Measurements from ENCODE around the gene ATP6V0A1. TPM values are rescaled to one million over a fixed set of nuclear protein-coding genes. Genes with fewer than 3 reads are reported as not detected.

ATP6V0A1 gene
- total and polyA plus RNA-seq, 12 donors: 42.9 to 126 (median 88.3) TPM

DNA sequence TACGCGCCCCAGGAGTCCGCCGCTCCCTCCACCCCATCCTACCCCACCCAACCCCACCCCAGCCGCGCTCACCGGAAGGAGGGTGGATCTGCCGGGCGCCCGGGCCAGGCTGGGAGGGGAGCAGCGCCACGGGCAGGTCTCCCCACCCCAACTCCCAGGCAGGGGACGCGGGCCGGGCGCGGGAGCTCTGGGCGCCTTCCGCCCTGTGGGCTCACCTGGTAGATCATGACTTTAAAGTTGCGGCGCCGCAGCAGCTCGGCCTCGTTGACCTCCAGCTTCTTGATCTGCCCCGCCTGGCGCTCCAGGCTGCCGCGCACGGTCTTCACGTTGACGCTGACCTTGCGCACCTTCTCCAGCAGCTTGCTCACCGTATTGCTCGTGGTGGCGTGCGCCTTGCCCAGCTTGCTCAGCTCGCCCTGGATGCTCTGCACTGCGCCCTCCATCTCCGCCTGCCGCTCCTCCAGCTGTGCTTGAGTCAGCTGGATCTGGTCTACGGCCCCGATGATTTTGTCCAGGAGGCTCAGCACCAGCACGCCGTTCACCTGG is 36.2 kb upstream of the ATP6V0A1 start:
- peak; percentile 45 to 66 (median 59) for DNase-seq
- intact Hi-C loops (cut with DNase I): loop anchor here in 1 of 2 donors (5.0 kb wide), 1 partner anchor 100 kb away; no protein-coding TSS in a partner anchor
- no peak for TF ChIP-seq POLR2A (IDR thresholded peaks at IDR 0.05)
- TF ChIP-seq, protein P1, sequence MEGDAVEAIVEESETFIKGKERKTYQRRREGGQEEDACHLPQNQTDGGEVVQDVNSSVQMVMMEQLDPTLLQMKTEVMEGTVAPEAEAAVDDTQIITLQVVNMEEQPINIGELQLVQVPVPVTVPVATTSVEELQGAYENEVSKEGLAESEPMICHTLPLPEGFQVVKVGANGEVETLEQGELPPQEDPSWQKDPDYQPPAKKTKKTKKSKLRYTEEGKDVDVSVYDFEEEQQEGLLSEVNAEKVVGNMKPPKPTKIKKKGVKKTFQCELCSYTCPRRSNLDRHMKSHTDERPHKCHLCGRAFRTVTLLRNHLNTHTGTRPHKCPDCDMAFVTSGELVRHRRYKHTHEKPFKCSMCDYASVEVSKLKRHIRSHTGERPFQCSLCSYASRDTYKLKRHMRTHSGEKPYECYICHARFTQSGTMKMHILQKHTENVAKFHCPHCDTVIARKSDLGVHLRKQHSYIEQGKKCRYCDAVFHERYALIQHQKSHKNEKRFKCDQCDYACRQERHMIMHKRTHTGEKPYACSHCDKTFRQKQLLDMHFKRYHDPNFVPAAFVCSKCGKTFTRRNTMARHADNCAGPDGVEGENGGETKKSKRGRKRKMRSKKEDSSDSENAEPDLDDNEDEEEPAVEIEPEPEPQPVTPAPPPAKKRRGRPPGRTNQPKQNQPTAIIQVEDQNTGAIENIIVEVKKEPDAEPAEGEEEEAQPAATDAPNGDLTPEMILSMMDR (IDR thresholded peaks at IDR 0.05): no peak
- 0 to 2% (median 0%) methylated on average over 8 to 44 of the region's 44 CpGs for WGBS, 4 donors
- no peaks in the 10 kb centered on the region for H3K9me3 ChIP-seq (replicated peaks in 1 of 3)
- no peaks in the 10 kb centered on the region for H3K27me3 ChIP-seq
- no peaks in the 10 kb centered on the region for H3K36me3 ChIP-seq (replicated peaks in 1 of 2)
- H3K27ac ChIP-seq: peak overlapping the region; percentile 71 to 96 (median 89)
- H3K4me1 ChIP-seq (replicated peaks in 1 of 2): peaks cover 5 to 7% of the 10 kb centered on the region in 2 donors
- H3K4me3 ChIP-seq: peak overlapping the region; percentile 57 to 88 (median 72)

DNA sequence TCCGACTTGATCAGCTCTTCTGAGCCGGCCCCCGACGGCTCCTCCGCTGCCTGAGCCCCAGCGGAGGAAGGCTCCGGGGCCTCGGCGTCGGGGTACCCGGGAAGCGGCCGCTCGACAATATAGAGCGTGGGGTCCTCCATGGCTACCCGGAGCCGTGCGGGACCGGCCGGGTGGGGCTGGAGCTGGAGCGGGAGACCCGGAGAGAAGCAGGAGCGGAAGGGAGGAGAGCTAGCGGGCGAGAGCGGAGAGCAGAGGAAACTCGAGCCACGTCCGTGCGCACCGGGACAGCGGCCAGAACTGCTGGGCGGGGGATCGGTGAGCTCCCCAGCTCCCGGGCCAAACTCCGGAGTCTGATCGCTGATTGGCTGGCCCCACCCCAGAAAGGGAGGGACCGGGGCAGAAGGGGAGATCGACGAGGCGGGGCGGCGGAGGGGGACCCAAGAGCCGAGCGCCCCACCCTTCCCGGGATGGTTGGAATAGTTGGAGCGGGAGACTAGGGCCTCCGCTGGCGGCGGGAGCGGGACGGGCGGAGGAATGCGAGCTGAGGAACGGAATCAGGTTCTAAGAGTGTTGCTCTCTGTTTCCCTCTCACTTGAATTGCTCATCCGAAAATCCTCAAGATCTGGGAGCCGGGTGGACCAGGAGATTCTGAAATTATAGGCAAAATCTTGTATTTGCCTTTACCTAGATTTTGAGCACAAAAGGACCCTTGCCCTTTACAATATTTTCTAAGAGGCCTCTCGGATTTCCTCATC is 35.5 kb upstream of the ATP6V0A1 start, which contains the start of gene CAVIN1:
CAVIN1 (minus strand) TSS at position 299 of the 755 bp plus-strand sequence; CDS start at position 140, 159 bp downstream.
- 1 to 2% (median 1%) methylated on average over 31 to 58 of the region's 58 CpGs for WGBS, 4 donors
- peaks cover 6 to 7% of the 10 kb centered on the region in 2 donors for H3K4me1 ChIP-seq (replicated peaks in 1 of 2)

DNA sequence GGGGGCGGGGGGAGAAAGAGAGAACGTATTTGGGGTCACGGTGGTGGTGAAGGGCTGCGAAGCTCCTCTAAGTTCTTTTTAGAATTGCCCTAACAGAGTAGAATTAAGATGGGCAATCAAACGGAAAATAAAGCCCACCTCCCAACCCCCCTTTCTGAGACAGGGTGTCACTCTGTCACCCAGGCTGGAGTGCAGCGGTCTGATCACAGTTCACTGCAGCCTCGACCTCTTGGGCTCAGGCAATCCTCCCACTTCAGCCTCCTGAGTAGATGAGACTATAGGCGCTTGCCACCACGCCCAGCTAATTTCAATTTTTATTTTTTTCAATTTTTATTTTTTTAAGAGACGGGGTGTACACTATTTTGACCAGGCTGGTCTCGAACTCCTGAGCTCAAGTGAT is 34.9 kb upstream of the ATP6V0A1 start:
- intact Hi-C loops (cut with DNase I): loop anchor here in 1 of 2 donors (5.0 kb wide), 1 partner anchor 99 kb away; no protein-coding TSS in a partner anchor
- Histone ChIP-seq H3K4me3 (peak overlapping the region in 1 of 4 donors; percentile 80), H3K36me3 (replicated peaks in 1 of 2) (no peaks in the 10 kb centered on the region), H3K27me3 (no peaks in the 10 kb centered on the region), H3K4me1 (replicated peaks in 1 of 2) (peaks cover 7 to 12% of the 10 kb centered on the region in 2 donors), H3K27ac (peak overlapping the region in 2 of 5 donors; percentile 89 to 96), H3K9me3 (replicated peaks in 1 of 3) (no peaks in the 10 kb centered on the region)
- TF ChIP-seq POLR2A (IDR thresholded peaks at IDR 0.05): no peak
- TF ChIP-seq, protein P1 (IDR thresholded peaks at IDR 0.05): no peak
- 73 to 84% (median 80%) methylated on average over 10 to 11 of the region's 11 CpGs for WGBS, 4 donors
- DNase-seq: peak in 1 of 7 donors; percentile 13

More for the DNA sequence above, 35.5 kb upstream of the ATP6V0A1 start, which contains the start of gene CAVIN1:
- no peaks in the 10 kb centered on the region for H3K36me3 ChIP-seq (replicated peaks in 1 of 2)
- H3K4me3 ChIP-seq: peak within 1 kb of the TSS; percentile 57 to 88 (median 72)
- no peaks in the 10 kb centered on the region for H3K9me3 ChIP-seq (replicated peaks in 1 of 3)
- peak within 1 kb of the TSS; percentile 71 to 96 (median 89) for H3K27ac ChIP-seq
- intact Hi-C loops (cut with DNase I): loop anchor here in 1 of 2 donors (5.0 kb wide), 1 partner anchor 99 kb away; no protein-coding TSS in a partner anchor
- DNase-seq: peak; percentile 97 to 98 (median 97)
- no peaks in the 10 kb centered on the region for H3K27me3 ChIP-seq
- TF ChIP-seq, protein P1 (IDR thresholded peaks at IDR 0.05): no peak
- TF ChIP-seq POLR2A (IDR thresholded peaks at IDR 0.05): peak; percentile 86 to 96

DNA sequence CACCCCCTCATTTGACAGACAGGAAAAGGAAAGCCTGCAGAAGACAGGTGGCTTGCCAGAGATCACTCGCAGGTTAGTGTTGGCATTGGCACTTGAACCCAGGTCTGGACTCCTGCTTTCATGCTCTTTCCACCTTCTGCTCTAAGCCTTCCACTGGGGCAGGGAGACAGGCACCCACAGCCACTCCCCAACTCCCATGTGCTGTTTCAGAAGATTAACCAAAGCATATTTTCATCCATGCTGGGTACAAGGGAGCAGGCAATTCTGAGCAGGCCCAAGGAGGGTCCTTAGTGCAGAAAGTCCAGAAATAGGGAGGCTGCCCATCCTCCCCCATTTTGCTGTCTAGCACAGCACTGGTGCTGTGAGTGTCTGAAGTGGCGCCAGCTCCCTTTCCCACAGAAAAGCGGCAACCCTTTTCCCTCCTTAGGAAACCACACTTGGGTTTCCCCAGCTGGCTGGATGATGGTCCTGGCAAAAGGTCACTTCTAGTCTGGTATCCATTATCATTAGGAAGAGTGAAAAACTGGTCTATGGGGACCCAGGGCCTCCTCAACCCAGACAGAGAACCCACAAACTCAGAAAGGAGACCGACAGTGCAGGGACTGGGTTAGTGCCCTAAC is 33.6 kb upstream of the ATP6V0A1 start:
- intact Hi-C loops (cut with DNase I): loop anchor here (5.0 kb wide), 2 partner anchors 92 to 97 kb away; no protein-coding TSS in a partner anchor
- no peak for TF ChIP-seq POLR2A (IDR thresholded peaks at IDR 0.05)
- TF ChIP-seq, protein P1 (IDR thresholded peaks at IDR 0.05): no peak
- Histone ChIP-seq H3K27ac (no peak overlapping the region), H3K27me3 (no peaks in the 10 kb centered on the region), H3K4me3 (no peak overlapping the region), H3K4me1 (replicated peaks in 1 of 2) (peaks cover 6 to 12% of the 10 kb centered on the region in 2 donors), H3K36me3 (replicated peaks in 1 of 2) (no peaks in the 10 kb centered on the region), H3K9me3 (replicated peaks in 1 of 3) (no peaks in the 10 kb centered on the region)
- 83 to 95% (median 92%) methylated on average over 4 of the region's 4 CpGs for WGBS, 4 donors
- peak in 1 of 7 donors; percentile 10 for DNase-seq
